HS-5 (cell line): ENCODE data around the gene OR4D5.

Experiments
- DNase-seq: peaks from one replicate; pipeline ENCODE4 v3.0.0-alpha.2; 2012; ENCODE audit warnings: low read depth

OR4D5 gene

DNA sequence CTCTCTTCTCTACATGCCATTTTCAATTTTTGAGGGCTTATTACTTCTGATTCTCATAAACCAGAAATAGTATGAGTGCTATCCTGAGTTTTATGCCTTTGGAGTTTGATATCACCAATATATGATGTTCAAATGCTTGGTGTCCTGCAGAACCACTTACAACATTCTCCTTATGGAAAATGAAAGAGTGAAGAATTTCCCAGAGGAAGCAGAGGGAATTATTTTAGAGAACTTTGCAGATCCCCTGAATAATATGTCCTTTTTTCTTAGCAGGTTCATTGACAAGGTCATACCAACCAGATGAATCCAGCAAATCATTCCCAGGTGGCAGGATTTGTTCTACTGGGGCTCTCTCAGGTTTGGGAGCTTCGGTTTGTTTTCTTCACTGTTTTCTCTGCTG lies at the start of gene OR4D5:
OR4D5 (plus strand) TSS at position 301 of the 400 bp plus-strand sequence; CDS start at position 301, 0 bp downstream.
- no peak for DNase-seq

DNA sequence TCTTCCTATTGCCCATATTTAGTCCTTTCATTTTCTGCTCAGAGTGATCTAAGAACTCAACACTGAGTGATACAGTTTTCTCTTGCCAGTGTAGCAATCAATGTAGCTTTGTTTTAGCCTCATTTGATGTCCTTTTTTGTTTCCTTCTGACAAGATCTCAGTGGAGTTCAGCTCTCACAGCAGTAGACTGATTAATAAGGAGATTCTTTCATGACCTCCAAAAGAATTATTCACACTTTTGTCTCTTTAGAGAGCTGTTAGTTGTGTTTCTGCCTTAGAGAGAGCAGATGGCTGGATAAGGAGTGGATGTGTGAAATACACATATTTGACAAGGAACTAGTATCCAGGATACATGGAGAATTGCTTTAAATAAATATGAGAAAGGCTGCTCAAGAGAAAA lies 47.4 kb upstream of the OR4D5 start:
- no peak for DNase-seq

DNA sequence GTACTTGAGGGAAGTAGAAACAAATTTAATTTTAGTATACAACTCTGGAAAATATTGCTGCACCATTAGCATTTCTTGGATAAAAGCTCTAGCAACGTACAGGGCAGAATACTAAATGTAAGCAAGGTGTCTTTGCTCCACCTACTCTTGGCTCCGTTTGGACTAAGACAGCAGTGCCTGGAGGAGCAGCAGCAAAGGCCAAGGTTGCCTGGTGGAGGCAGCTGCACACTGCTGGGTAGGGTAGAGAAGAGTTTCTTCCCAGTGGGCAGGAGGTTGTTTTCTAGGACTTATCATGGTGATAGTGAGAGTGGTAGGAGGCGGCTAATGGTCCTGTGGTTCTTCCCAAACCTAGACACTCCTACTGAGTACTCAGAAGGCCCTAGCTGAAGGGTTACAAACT lies 39.6 kb upstream of the OR4D5 start:
- no peak for DNase-seq

DNA sequence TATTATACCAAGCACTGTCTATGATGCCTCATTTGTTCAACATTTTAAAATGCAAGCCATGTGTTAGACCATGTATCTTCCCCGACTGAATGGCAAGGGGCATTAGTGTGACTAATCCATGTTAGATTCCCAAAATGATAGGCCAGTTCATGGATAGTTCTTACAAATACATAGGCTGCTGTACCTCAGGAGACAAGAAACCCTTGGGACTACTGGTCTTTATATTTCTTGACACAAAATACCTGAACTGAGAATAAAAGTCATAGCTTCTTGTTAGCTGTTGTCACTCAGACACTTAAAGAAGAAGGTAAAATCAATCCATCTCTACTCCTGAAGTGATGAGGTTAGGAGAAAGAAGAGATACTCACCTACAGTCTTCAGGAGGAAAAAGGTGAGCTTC lies 37.5 kb upstream of the OR4D5 start, which contains the start of gene OR8D4:
OR8D4 (plus strand) TSS at position 301 of the 400 bp plus-strand sequence. CDS start 4,265 bp downstream, outside the sequence.
- DNase-seq: no peak

DNA sequence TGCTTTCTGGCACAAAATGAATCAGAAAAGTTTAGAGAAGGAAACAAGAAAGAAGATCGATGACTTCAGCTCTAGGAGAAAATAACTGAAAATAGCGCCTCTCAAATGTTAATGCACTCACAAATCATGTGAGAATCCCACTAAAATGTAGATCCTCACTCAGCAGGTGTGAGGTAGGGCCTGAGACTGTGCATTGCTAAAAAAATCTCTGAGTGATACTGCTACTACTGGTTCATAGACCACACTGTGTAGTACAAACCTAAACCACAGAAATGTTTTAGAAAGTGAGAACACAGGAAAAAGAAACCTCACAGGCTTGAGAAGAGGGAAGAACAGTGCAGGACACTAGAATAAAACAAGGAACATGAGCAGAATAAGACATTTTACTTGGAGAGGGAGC lies 35.5 kb upstream of the OR4D5 start:
- DNase-seq: no peak

DNA sequence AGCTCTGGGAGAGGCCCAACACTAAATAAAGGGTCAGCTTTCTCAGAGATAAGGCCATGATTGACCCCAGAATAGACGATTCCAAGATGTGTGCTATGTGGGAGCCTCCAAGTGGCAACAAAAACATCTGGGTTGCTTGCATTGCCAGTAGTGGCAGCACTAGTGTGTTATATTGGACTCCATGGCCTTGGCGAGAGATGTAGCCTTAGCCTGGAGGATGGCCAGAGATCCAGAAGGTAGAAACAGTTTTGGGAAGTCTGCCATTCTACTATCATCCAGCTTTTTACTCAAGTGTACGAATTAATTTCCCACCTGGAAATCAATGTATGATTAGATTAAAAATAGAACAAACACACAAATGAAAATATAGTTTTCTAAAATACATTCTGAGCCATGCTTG lies 34.5 kb upstream of the OR4D5 start:
- no peak for DNase-seq

DNA sequence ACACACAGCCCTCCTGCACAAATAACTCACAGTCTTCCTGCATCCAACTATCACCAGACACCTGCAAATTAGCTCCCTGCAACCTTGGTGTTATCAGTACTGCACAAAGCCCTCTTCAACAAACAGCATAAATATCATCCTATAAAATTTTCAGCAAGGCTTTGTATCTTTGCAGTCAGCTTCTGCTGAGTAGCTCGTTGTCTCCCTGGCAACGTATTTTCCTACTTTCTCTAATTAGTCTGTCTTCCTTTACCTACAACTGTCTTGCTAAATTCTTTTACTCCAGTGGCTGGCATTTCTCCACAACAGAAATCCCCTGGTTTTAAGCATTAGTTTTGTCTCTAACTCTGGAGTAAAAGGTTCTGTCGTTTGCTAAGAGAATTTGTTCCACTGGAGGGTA lies 33.6 kb upstream of the OR4D5 start:
- DNase-seq: no peak

DNA sequence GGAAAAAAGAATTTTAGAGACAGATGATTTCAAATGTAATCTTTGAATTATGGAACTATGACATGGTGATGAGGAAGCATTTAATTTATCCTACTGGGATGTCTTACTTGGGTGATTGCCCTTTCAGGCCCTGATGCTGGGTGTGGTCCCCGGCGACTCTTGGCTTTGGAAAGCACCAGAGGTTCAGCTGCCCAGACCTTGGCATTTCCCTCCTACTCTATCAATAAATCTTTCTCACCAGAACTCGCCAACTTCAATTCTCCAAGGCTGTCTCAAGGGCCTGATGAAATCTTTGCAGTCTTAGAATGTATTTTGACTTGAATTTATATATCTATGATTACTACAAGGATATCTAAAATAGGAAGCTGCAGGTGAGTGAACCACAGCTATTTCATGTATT lies 18.5 kb upstream of the OR4D5 start:
- no peak for DNase-seq

DNA sequence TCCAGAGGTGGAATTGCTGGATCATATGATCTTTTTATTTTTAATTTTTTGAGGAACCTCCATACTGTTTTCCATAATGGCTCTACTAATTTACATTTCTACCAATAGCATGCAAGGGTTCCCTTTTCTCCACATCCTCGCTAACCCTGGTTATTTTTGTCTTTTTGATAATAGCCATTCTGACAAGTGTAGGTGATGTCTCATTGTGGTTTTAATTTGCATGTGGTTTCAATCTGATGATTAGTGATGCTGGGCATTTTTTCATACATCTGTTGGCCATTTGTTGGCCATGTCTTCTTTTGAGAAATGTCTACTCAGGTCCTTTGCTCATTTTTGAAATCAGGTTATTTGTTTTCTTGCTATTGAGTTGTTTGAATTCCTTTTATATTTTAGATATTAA lies 15.4 kb upstream of the OR4D5 start:
- DNase-seq: peak; percentile 1

DNA sequence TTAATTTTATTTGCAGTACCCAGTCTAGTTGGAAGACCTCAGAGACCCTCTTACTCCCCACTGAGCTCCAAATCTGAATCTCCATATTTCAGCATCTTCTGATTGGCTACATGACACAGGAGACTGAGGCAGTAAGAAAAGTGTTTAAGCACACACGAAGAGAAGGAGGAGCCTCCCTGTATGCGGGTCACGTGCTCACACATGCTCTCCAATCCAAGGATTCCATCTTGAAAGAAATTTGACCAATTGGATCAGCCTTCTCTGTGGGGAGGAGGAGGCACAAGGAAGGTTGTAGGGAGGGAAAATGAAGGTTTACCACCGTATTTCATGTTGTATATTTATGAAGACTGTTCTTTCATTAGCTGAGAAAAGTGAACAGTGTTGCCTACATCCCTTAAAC lies 3.0 kb downstream of the OR4D5 start:
- no peak for DNase-seq

DNA sequence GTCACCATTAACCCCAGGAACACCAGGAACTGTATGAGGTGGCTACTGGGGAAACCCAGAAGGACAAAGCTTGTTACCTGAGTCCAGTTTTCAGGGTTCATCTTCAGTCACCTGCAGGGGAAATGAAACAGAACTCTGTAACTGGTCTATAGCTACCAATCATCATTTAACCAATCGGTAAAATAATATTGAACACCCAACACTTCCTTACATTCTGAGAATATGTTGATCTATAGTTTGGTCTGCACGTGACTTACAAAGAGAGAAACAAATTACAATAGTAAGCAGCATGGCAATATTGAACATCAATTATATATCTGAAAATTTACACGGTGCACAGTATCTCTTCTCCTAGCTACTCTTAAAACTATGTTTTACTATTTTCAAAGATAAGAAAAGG lies 4.3 kb downstream of the OR4D5 start, which contains the start of gene OR6T1:
OR6T1 (minus strand) TSS at position 101 of the 400 bp plus-strand sequence; CDS start at position 101, 0 bp downstream.
- DNase-seq: no peak

DNA sequence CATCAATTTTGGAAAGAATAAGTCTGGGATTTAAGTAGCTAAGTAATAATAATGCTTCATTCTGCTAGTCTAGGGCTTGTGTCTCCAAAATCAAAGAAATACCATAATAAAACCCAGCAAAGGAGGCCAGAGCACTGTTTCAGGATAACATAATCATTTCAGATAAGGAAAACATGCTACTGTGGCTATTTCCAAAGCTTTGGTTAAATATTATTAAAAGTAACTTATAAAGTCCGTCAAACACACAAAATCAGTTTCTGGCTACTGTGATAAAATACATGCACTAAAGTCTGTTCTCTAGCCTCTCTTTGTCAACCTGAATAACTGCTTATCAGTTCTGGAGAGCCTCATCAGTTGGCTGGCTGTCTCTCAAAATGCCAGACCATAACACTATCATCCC lies 5.7 kb downstream of the OR4D5 start:
- no peak for DNase-seq

DNA sequence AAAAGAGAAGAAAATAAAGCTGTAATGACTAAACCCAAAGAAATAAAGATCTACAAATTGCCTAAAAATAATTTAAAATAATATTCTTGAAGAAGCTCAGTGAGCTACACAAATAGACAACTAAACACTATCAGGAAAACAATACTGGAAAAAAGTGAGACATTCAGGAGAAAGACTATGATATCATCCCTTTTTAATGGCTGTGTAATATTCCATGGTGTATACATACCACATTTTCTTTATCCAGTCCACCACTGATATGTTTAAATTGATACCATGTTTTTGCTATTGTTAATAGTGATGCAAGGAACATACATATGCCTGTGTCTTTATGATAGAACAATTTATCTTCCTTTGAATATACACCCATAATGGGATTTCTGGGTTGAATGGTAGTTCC lies 17.3 kb downstream of the OR4D5 start:
- no peak for DNase-seq

DNA sequence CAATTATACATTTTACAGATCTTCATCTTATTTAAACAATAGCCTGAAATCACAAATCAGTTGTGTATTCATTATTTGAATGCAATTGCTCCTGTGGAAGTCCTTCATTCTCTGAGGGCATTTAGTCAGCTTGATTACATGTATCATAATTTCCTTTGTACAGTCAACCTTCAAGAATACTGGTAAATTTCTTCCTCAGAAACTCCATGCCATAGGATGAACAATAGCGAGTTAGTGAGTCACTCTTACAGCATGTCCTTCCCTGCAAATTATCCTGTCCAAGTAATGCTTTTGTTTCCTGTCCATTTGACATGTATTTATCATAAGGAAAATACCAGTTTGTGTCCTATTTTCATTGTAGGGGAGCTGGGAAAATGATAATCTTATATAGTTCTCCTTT lies 34.4 kb downstream of the OR4D5 start:
- DNase-seq: peak; percentile 76

DNA sequence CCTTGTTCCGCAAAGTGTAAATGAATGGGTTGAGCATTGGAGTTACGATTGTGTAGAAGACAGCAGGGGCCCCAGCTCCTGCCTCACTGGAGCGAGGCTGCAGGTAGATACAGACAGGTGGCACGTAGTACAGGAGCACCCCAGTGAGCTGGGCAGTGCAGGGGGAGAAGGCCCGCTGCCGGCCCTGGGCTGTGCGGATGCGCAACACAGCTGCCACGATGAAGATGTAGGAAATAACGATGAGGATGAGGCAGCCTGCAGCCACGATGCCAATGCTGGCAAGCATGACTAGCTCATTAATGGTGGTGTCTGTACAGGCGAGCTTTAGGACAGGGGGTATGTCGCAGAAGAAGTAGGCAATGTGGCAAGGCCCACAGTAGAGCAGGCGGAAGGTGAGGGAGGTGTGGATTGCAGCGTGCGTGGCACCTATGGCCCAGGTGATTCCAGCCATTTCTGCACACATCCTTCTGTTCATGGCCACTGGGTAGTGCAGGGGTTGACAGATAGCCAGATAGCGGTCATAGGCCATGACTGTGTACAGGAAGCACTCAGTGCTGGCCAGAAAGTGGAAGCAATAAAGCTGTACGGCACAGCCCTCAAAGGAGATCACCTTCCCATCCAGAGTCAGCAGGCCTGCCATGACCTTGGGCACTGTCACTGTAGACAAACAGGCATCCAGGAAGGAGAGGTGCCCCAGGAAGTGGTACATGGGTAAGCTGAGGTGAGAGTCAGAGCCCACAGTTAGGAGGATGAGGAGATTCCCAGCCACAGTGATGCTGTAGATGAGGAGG lies 37.5 kb downstream of the OR4D5 start:
- no peak for DNase-seq

DNA sequence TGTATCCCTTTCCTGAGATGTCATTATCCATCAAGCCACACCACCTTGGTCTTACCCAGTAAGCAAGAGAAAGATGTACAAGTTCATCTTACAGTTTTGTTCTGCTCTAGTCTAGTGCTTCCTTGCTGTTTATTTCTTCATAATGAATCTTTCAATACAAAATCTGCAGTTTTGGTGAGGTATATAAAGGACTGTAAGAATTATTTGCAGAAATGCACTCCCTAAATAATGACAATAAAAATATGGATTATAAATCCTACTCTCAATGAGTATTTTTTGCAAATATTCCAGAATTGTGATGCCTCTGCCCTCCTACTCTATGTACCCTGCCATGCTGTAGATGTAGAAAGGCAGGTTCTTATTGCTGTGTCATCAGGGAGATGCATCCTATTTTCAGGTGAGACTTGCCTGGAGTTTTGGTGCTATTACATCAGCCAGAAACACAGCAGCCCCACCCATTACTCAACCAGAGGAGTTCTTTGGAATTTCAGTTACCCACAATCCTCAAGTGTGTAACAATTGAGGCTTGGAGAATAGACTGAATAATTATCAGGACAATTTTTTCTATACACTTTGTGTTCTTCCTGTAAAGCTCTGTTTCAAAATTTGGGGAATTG lies 38.4 kb downstream of the OR4D5 start, which contains the start of gene OR10S1:
OR10S1 (minus strand) TSS at position 51 of the 617 bp plus-strand sequence. CDS start 117 bp downstream, outside the sequence.
- no peak for DNase-seq

DNA sequence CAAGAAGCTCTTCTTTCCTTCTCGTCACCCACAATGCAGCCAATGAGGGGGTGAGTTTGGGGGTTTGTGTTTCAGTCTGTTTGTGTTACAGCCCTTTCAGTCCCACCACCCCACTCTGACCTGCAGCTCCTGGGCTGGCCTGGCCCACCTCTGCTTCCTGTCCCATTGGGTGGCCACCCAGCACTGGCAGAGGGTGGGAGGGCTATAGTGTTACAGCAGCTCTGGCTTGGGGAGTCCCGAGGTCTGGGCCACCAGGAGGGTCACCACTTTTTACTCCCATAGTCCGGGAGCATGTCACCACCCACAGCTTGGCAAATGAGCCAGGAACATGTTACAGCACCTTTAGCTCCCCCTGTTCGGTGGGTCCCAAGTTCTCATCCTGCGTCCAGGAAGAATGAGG lies 39.9 kb downstream of the OR4D5 start:
- DNase-seq: no peak
